HG03060 (cell line): ENCODE results near the gene CLIP1.
"Not testable (repeated sequence)": the region's sequence is repeated elsewhere in the genome, so short reads cannot be mapped to it uniquely, and the experiment has no call there.

ENCODE experiments used
- ATAC-seq: cut with Tn5 transposase; IDR thresholded peaks from one replicate; pipeline ENCODE4 v1.9.1; 2021; ENCODE audit warnings: low read depth, moderate number of reproducible peaks; ENCODE audit not compliant: unreplicated experiment

CLIP1 gene

GRCh38 chr12:122362755-122363154 is 59.7 kb downstream of the CLIP1 start:
- ATAC-seq = no peak

DNA sequence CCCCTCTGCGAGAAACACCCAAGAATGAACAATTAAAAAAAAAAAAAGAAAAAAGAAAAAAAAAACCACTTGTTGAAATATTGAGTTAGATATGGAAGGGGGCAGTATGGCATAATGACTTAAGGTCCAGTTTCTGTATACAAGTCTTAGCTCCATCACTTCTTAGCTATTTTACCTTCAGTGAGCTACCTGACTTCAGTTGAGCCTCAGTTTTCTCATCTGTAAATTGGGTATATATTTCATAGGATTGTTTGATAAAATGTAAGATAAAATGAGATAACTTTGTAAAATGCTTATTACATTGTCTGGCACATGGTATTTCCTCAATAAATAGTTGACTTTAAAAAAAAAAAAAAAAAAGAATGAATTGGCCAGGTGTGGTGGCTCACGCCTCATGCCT is 64.1 kb downstream of the CLIP1 start:
- not testable (repeated sequence) for ATAC-seq

GRCh38 chr12:122357536-122357935 is 64.9 kb downstream of the CLIP1 start:
- not testable (repeated sequence) for ATAC-seq

DNA sequence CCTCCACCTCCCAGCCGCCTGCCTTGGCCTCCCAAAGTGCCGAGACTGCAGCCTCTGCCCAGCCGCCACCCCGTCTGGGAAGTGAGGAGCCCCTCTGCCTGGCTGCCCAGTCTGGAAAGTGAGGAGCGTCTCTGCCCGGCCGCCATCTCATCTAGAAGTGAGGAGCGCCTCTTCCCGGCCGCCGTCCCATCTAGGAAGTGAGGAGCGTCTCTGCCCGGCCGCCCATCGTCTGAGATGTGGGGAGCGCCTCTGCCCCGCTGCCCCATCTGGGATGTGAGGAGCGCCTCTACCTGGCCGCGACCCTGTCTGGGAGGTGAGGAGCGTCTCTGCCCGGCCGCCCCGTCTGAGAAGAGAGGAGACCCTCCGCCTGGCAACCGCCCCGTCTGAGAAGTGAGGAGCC is 65.5 kb downstream of the CLIP1 start:
- ATAC-seq = not testable (repeated sequence)

- ATAC-seq = no peak
These were observed 66.3 kb downstream of the CLIP1 start for GRCh38 chr12:122356192-122356635.

- ATAC-seq = no peak
These were observed 66.8 kb downstream of the CLIP1 start for GRCh38 chr12:122355706-122356105.

DNA sequence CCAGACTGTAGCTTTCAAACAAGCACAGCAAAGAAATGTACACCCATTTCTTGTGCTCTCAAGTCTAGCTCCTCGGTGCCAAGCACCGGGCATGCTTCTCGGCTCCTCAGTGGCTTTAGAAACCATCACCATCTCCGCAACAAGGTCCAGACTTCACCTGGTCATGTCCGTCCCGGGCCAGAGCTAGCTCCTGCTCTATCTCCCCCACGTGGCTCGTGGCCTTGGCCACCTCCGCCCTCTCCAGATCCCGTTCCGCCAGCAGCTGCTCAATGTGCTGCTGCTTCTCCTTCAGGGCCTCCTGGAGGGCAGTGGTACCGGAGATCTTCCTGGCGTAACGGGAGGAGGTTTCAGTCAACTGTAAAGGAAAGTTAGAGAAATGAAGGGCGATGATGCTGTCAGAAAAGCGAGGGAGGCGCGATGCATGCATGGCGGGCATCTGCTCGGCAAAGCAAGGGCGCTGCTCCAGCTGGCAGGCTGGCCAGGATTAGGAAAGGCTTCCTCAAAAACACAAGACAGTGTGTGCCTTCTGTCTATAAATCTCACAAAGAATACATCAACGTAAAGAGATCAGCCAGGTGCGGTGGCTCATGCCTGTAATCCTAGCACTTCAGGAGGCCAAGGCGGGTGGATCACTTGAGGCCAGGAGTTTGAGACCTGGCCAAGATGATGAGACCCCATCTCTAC is 67.4 kb downstream of the CLIP1 start:
- no peak for ATAC-seq

DNA sequence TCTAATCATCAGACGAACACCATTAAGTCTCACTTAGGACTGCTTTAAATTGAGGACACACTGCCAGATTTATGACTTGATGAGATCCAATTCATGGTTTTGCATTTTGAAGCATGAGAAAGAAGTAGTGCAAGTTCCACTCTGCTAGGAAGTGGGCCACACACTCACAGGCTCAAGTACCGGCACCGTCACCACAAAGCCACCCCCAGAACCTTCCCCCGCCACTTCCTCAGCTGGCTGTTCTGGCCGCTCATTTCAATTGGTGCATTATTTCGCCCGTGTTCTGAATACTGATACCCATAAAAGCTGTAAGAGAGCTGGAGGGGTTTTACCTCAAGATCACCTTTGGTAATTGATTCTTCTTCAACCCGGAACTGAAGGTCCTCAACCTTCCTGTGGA is 70.1 kb downstream of the CLIP1 start:
- no peak for ATAC-seq

DNA sequence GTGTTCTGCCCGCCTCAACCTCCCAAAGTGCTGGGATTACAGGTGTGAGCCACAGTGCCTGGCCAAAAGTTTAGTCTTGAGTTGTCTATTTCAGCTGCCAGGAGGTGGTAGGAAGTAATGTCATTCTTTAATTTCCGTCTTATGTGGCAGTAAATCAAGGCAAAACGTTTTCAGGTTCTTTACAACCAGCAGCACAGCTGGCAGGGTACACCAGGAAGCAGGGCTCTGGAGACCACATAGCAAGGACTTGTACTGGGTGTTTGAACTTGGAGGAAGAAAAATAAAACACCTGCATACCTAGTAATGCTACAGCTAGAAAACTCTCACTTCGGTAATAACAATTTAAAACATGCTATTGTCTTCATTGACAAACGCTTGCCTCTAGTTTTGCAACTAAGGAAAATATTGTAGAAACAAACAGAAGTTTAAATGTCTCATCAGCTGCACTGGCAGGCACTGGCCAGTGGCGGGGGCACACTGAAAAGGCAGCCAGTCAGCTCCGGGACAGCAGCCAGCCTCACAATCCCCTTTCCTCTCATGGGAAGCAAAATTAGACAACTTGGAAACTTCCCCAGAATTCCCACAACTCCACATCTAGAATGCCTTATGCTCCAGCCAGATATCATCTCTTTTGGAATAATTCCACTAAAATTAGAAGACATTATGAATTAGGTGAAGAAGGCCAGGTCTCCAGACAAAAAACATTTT is 72.2 kb downstream of the CLIP1 start:
- no peak for ATAC-seq

GRCh38 chr12:122349078-122349477 is 73.4 kb downstream of the CLIP1 start:
- no peak for ATAC-seq

DNA sequence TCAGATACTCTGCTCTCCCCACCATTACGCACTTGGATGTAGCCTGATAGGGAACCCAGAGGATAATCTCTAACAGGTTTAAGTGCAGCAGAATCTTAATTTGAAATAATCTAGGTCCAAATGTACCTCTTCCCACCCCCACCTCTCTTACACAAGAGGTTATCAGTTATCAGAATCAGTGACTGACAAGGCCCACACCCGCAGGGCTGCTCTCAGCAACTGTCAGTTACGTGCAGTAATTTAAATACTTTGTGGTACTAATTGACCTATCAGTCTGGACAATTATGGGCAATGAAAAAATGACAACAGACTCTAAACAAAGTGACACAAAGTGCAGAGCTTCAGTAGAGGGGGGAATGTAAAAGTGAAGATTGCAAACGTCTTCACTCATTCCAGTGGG is 74.0 kb downstream of the CLIP1 start:
- ATAC-seq = no peak

- no peak for ATAC-seq
These were observed 76.4 kb downstream of the CLIP1 start for GRCh38 chr12:122346054-122346453.

DNA sequence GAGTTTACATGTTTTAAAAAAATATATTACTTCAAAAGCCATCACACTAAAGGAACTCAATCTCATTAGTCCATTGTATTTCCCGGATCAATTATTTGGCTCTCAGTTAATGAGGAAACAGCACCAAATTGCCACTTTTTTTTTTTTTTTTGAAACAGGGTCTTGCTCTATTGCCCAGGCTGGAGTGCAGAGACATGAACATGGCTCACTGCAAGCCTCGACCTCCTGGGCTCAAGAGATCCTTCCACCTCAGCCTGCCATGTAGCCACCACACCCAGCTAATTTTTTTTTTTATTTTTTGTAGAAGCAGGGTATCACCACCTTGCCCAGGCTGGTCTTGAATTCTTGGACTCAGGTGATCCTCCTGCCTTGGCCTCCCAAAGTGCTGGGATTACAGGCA is 77.4 kb downstream of the CLIP1 start:
- no peak for ATAC-seq

DNA sequence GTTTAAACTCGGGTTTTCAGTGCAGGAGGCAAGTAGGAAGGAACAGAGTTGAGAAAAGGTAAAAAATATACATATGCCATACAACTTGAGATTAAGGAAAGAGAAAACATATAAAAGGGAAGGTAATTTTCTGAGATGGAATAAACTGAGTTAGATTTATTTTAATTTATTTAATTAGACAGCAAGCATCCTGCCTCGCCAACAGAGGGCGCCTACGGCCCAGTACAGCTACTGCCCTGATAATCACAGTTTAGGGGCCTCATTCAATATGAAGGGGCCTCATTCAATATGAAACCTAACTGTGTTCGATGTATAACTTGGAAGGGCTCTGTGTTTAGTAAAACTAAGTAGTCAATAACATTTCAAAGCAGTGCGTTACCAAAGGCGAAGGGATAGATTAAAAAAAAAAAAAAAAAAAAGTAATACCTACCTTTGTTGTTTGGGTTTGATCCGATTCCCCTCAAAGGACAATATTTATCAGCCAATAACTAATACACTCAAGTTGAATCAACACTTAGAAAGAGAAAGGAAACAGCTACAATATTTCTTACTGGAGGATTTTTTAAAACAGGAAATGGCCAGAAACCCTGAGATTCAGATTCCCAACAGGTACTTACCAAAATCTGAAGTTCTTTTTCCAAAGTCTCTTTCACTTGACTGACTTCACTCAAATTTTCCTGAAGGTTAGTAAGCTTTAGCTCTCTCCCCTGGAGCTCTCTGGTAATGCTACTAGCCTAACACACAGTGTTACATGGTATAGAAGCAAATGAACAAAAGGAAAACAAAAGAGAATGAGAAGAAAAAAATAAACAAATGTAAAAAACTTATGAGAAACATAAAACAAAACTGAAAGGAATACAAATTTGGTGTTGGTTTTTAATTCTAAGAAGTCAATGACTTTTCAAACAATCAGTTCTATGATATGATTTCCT is 86.2 kb downstream of the CLIP1 start:
- ATAC-seq = no peak

GRCh38 chr12:122333142-122334087 is 89.1 kb downstream of the CLIP1 start:
- no peak for ATAC-seq

DNA sequence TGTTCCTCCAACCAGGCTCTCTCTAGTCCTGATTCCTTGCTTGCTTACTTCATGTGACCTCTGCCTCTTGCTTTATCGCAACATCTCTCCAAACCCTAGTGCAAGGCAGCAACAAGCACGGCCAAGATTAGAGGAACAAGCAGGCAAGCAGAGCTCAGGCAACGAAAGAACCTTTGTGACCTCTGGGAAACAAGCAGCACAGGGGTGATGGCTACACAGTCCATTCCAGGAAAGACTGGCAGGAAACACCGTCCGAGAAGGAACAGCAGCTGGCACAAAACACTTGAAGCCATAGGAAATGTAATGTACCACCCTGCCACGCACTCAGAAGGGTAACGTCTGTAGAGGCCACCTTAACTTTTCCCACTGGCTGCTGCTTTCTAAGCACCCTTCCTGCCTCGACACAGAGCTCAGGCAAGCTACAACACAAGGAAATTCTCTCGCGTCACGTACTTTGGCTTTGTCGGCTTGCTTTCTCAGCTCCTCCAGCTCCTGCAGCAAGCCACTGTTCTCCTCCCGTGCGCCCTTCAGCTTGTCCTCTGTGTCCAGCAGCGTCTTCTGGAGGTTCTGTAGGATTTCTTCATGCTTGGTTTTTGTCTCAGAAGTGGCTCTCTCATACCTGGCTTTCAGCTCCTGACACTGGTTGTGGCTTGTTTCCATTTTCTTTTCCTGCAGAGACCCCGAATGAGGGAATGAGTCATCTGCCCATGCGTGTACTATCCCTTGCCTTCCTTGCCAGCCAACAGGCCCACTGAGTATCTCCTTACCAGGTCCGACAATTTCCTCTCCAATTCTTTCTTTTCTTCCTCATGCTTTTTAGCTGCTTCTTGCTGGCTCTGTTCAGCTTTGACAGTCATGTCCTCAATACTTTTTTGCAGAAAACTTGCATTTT is 94.7 kb downstream of the CLIP1 start:
- ATAC-seq = no peak

DNA sequence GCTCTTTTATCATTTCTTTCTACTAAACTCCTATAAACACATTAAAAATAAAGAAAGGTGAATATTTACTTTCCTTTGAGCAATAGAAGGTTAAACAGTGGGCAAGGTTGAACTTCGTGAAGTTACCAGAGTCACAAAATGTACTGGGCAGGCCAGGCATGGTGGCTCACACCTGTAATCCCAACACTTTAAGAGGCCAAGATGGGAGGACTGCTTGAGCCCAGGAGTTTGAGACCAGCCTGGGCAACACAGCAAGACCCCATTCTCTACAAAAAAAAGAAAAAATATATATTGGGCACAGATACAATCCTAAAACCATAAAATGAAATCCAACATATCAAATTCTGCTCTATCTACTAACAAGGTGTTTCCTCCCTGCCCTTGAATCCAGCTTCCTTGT is 95.5 kb downstream of the CLIP1 start:
- no peak for ATAC-seq

GRCh38 chr12:122326586-122326985 is 95.9 kb downstream of the CLIP1 start:
- no peak for ATAC-seq
